HepG2 (cell line): ENCODE data around the gene CEACAM3. TPM values are rescaled to one million over a fixed set of nuclear protein-coding genes. Genes with fewer than 3 reads are reported as not detected.

ENCODE experiments used
- ATF2 ChIP-seq: sonication (generic); formaldehyde crosslinking; IDR thresholded peaks from 2 replicates; pipeline ENCODE4 v1.4.0; 2020; ENCODE audit warnings: missing genetic modification reagents
- CEBPZ ChIP-seq: IDR thresholded peaks from 2 replicates; pipeline ENCODE4 v1.6.1; 2012; ENCODE audit warnings: low read length, improper control_type of control experiment
- DNMT3B ChIP-seq: conservative IDR thresholded peaks from 2 replicates; pipeline ENCODE4 v1.6.1; 2016; ENCODE audit warnings: missing biosample characterization, control low read depth
- HOXA9 ChIP-seq: sonication (generic); formaldehyde crosslinking; IDR thresholded peaks from 2 replicates; pipeline ENCODE4 v1.8.1; 2022; ENCODE audit warnings: missing genetic modification reagents, mild to moderate bottlenecking, moderate library complexity, borderline replicate concordance
- MAFF ChIP-seq: IDR thresholded peaks from 2 replicates; pipeline ENCODE4 v1.6.1; 2011; ENCODE audit warnings: low read depth, low read length, improper control_type of control experiment
- SALL2 ChIP-seq: sonication (generic); formaldehyde crosslinking; IDR thresholded peaks from 2 replicates; pipeline ENCODE4 v1.8.1; 2023; ENCODE audit warnings: mild to moderate bottlenecking, missing genetic modification reagents, inconsistent platforms
- STAT6 ChIP-seq: sonication (generic); formaldehyde crosslinking; IDR thresholded peaks from 2 replicates; pipeline ENCODE4 v1.4.0; 2020; ENCODE audit warnings: missing genetic modification reagents, mild to moderate bottlenecking, borderline replicate concordance
- TRAFD1 ChIP-seq: sonication (generic); formaldehyde crosslinking; IDR thresholded peaks from 2 replicates; pipeline ENCODE4 v1.5.1; 2020; ENCODE audit warnings: missing genetic modification reagents, mild to moderate bottlenecking, borderline replicate concordance
- ZBTB43 ChIP-seq: sonication (generic); formaldehyde crosslinking; conservative IDR thresholded peaks from 2 replicates; pipeline ENCODE4 v1.4.0; 2020; ENCODE audit warnings: missing genetic modification reagents
- ZBTB7A ChIP-seq: sonication (generic); formaldehyde crosslinking; IDR thresholded peaks from 2 replicates; pipeline ENCODE4 v1.8.0; 2022; ENCODE audit warnings: mild to moderate bottlenecking, missing genetic modification reagents
- ZNF430 ChIP-seq: sonication (generic); formaldehyde crosslinking; IDR thresholded peaks from 2 replicates; pipeline ENCODE4 v1.9.0; 2021; ENCODE audit warnings: mild to moderate bottlenecking, missing genetic modification reagents
- ZNF576 ChIP-seq: sonication (generic); formaldehyde crosslinking; IDR thresholded peaks from 2 replicates; pipeline ENCODE4 v1.4.0; 2020; ENCODE audit warnings: mild to moderate bottlenecking, missing genetic modification reagents
- polyA plus RNA-seq, 8 experiments: library from polyadenylated mRNA; depleted of rRNA in 3 of 8; stranded (reverse) in 7 of 8; unstranded in 1 of 8; fragments of >200 nt; fragmentation: Illumina TruSeq in 4 of 8; extraction: Trizol in 4 of 8; gene quantifications; 2 replicates each; pipeline versions ENCODE4 v1.2.1 to v1.2.3, GENCODE V29; 2011 to 2016; ENCODE audit warnings: low read depth in 4 of 8, missing spikeins in 1 of 8, mixed read lengths in 1 of 8; ENCODE audit not compliant: insufficient read depth in 1 of 8
- total RNA-seq, 5 experiments: library from RNA; depleted of rRNA; stranded (reverse); fragments of >200 nt; fragmentation: Illumina TruSeq; extraction: Trizol; gene quantifications; 2 replicates each; pipeline ENCODE4 v1.2.3, GENCODE V29; 2016; ENCODE audit warnings: low read depth in 1 of 5

Gene CEACAM3
- total and polyA plus RNA-seq, 2 of the 13 experiments (the other 11 are each of a cell fraction or from before 2014, with no cell fraction given) = not detected

- no peak for TF ChIP-seq CEBPZ
- no peak; the same call in 1 of the 2 replicates for TF ChIP-seq STAT6
- TF ChIP-seq SALL2 (CRISPR knock-in tag) = no peak; the same call in 1 of the 2 replicates
- TF ChIP-seq HOXA9 = no peak
- TF ChIP-seq TRAFD1 (CRISPR knock-in tag) = peak; percentile 86; the same call in 1 of the 2 replicates
- no peak for TF ChIP-seq DNMT3B (CRISPR knock-in tag)
- TF ChIP-seq ZBTB7A (CRISPR knock-in tag) = peak; percentile 75
- TF ChIP-seq ZNF576 (CRISPR knock-in tag) = no peak
- 0 out of 2 replicates have a peak, but pooled peaks have one; percentile 72 for TF ChIP-seq ZNF430
- no peak for TF ChIP-seq MAFF
- peak; percentile 57; the same call in 1 of the 2 replicates for TF ChIP-seq ATF2 (CRISPR knock-in tag)
- no peak for TF ChIP-seq ZBTB43 (CRISPR knock-in tag)
These were observed 63.4 kb downstream of the CEACAM3 start, which contains the start of gene RPS19 (continued) for GRCh38 chr19:41859618-41860418.
